NCI-H1436 (cell line): ENCODE data around the gene EFCAB9.

ENCODE experiments used
- DNase-seq: peaks from one replicate; lab custom pipeline; 2025; lab: John Stamatoyannopoulos, UW

The EFCAB9 gene

DNA sequence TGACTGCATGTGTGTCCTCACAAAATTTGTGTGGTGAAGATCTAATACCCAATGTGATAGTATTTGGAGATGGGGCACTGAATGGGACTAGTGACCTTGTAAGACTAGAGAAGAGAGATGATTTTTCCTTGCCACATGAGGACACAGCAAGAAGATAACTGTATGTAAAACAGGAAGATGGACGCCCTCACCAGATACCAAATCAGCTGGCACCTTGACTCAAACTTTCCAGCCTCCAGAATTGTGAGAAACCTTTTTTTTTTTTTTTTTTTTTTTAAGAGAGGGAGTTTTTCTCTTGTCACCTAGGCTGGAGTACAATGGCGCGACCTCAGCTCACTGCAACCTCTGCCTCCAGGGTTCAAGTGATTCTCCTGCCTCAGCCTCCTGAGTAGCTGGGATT, 49.3 kb downstream of the EFCAB9 start:
- no peak for DNase-seq

- no peak for DNase-seq
Measured at GRCh38 chr5:172245046-172245445, 51.1 kb downstream of the EFCAB9 start.

- no peak for DNase-seq
Measured at GRCh38 chr5:172245703-172246125, 51.7 kb downstream of the EFCAB9 start.

DNA sequence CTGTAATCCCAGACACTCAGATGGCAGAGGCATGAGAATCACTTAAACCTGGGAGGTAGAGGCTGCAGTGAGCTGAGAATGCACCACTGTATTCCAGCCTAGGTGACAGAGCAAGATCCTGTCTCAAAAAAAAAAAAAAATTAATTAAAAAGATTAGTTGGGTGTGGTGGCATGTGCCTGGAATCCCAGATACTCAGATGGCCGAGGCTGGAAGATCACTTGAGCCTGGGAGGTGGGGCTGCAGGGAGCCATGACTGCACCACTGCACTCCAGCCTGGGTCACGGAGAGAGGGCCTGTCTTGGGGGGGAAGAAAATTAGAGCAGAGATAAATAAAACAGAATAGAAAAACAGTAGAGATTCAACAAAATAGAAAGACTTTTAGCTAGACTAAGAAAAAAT, 54.7 kb downstream of the EFCAB9 start:
- no peak for DNase-seq

DNA sequence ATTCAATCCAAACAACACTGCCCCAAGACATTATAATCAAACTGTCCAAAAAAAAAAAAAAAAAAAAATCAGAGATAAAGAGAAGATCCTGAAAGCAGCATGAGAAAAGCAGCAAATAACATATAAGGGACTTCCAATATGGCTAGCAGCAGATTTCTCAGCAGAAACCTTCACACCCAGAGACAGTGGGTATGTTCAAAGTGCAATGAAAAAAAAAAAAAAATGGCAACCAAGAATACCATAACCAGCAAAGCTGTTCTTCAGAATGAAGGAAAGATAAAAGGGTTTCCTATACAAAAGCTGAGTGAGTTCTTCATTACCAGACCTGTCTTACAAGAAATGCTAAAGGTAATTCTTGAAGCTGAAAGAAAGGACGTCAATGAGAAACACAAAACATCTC, 57.4 kb downstream of the EFCAB9 start:
- no peak for DNase-seq

GRCh38 chr5:172252501-172252900, 58.5 kb downstream of the EFCAB9 start:
- no peak for DNase-seq
